ENCODE measurements around the gene UBFD1.
A peak's percentile ranks its signal among the peaks of the same experiment; 100 is the strongest.
"Not testable (repeated sequence)": the region's sequence is repeated elsewhere in the genome, so short reads cannot be mapped to it uniquely, and the experiment has no call there.

The UBFD1 gene

GRCh38 chr16:23566724-23567123 lies 9.2 kb downstream of the UBFD1 start:
- DNase-seq (ENCODE audit: low read depth in 2 of 2) = no peak

GRCh38 chr16:23567602-23568001 lies 10.1 kb downstream of the UBFD1 start:
- no peak for DNase-seq (ENCODE audit: low read depth in 2 of 2)

- DNase-seq (ENCODE audit: low read depth in 2 of 2) = no peak
Measured at GRCh38 chr16:23570992-23571632, 13.6 kb downstream of the UBFD1 start.

- DNase-seq (ENCODE audit: low read depth in 2 of 2) = no peak
Measured at GRCh38 chr16:23571895-23572294, 14.4 kb downstream of the UBFD1 start.

GRCh38 chr16:23572394-23572793 lies 14.9 kb downstream of the UBFD1 start:
- DNase-seq (ENCODE audit: low read depth in 2 of 2) = no peak

- DNase-seq (ENCODE audit: low read depth in 2 of 2) = no peak
Measured at GRCh38 chr16:23573817-23574216, 16.3 kb downstream of the UBFD1 start.

GRCh38 chr16:23575834-23576233 lies 18.3 kb downstream of the UBFD1 start:
- no peak for DNase-seq (ENCODE audit: low read depth in 2 of 2)

- DNase-seq (ENCODE audit: low read depth in 2 of 2) = no peak
Measured at GRCh38 chr16:23577493-23577892, 20.0 kb downstream of the UBFD1 start.

GRCh38 chr16:23578101-23578830 lies 20.7 kb downstream of the UBFD1 start:
- DNase-seq (ENCODE audit: low read depth in 2 of 2) = no peak

GRCh38 chr16:23579371-23579770 lies 21.8 kb downstream of the UBFD1 start:
- DNase-seq (ENCODE audit: low read depth in 2 of 2) = no peak

GRCh38 chr16:23580391-23580790 lies 22.9 kb downstream of the UBFD1 start:
- no peak for DNase-seq (ENCODE audit: low read depth in 2 of 2)

- DNase-seq (ENCODE audit: low read depth in 2 of 2) = no peak
Measured at GRCh38 chr16:23581764-23582163, 24.2 kb downstream of the UBFD1 start.

GRCh38 chr16:23583271-23583670 lies 25.7 kb downstream of the UBFD1 start:
- not testable (repeated sequence) for DNase-seq (ENCODE audit: low read depth in 2 of 2)

GRCh38 chr16:23584186-23585076 lies 26.9 kb downstream of the UBFD1 start:
- no peak for DNase-seq (ENCODE audit: low read depth in 2 of 2)

- DNase-seq (ENCODE audit: low read depth in 2 of 2) = no peak
Measured at GRCh38 chr16:23587726-23588125, 30.2 kb downstream of the UBFD1 start.

- no peak for DNase-seq (ENCODE audit: low read depth in 2 of 2)
Measured at GRCh38 chr16:23590181-23590580, 32.7 kb downstream of the UBFD1 start.

- no peak for DNase-seq (ENCODE audit: low read depth in 2 of 2)
Measured at GRCh38 chr16:23594186-23594585, 36.7 kb downstream of the UBFD1 start.

GRCh38 chr16:23595246-23595950 lies 37.9 kb downstream of the UBFD1 start:
- no peak for DNase-seq (ENCODE audit: low read depth in 2 of 2)

- DNase-seq (ENCODE audit: low read depth in 2 of 2) = peak; percentile 75 to 82
Measured at GRCh38 chr16:23595951-23596720, 38.6 kb downstream of the UBFD1 start, which contains the start of gene NDUFAB1. Gene NDUFAB1 (minus strand): TSS chr16:23596316. CDS start chr16:23596290, 26 bp downstream.

GRCh38 chr16:23597003-23597756 lies 39.7 kb downstream of the UBFD1 start:
- DNase-seq (ENCODE audit: low read depth in 2 of 2) = no peak
